ENCODE data around the gene SPATA31E1.

DNA sequence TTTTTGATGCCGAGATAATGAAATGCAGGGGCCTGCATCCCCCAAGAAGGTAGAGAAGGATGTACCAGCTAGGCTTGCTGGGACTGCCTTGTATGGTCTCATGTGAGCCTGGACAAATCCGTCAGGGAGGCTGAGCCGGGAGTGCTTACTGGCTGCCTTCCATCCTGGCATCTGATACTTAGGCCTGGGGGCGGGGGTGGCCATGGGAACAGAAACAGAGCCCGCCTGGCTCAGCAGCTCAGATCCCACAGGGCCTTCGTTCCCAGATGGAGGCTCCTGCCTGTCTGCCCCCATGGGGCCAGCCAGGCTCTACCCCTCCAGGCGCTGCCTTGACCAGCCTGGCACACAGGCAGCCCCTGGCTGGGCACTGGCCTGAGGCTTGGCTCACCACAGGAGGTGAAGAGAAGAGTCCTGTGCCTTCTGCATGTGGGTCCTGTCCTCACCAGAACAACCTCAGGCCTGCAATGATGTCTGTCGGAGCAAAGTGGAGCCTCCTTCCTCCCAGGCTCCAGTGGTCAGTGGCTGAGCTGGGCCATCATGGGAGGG lies 10.5 kb upstream of the SPATA31E1 start:
- TF ChIP-seq CTCF (optimal IDR thresholded peaks at IDR 0.05 in 1 of 3, IDR thresholded peaks at IDR 0.05 in 1 of 3, conservative IDR thresholded peaks at IDR 0.05 in 1 of 3; ENCODE audit: extremely low read depth in 1 of 3, insufficient read depth in 2 of 3, low read length in 3 of 3) = no peak
- no peak for TF ChIP-seq EZH2 (IDR thresholded peaks at IDR 0.05; ENCODE audit: low read length)
